ENCODE measurements around the gene SYNGR1. TPM values are rescaled to one million over a fixed set of nuclear protein-coding genes. Genes with fewer than 3 reads are reported as not detected.
"Not testable (repeated sequence)": the region's sequence is repeated elsewhere in the genome, so short reads cannot be mapped to it uniquely, and the experiment has no call there.

SYNGR1 gene
- total RNA-seq, 1 experiment from 2014 or later, result 47.8 TPM

DNA sequence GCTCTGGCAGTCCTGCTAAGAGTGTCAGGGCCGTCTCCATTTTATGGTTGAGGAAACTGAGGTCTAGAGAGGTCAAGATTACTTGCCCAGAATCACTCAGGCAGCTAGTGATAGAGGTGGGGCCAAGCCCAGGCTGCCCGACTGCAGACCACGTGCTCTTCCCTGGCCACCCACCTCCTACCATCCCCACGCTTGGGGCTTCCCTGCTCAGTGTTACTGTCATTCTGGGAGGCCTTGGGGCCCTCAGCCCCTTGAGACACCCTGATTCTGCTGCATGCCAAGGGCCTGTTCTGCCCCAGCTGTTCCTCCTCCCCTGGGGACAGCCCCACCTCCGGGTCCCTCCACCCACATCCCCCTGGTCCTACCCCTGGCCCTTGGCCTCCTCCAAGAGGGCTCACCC, 32.6 kb downstream of the SYNGR1 start:
- no peak for DNase-seq (ENCODE audit: low read depth)
- in situ Hi-C loops (cut with HindIII; ENCODE audit: low pct_unique_long_range_greater_than_20kb, low sequenced_read_pairs), result no loop called here

- no peak for DNase-seq (ENCODE audit: low read depth)
- in situ Hi-C loops (cut with HindIII; ENCODE audit: low pct_unique_long_range_greater_than_20kb, low sequenced_read_pairs), result no loop called here
These were observed 34.2 kb downstream of the SYNGR1 start for GRCh38 chr22:39383841-39384625.

DNA sequence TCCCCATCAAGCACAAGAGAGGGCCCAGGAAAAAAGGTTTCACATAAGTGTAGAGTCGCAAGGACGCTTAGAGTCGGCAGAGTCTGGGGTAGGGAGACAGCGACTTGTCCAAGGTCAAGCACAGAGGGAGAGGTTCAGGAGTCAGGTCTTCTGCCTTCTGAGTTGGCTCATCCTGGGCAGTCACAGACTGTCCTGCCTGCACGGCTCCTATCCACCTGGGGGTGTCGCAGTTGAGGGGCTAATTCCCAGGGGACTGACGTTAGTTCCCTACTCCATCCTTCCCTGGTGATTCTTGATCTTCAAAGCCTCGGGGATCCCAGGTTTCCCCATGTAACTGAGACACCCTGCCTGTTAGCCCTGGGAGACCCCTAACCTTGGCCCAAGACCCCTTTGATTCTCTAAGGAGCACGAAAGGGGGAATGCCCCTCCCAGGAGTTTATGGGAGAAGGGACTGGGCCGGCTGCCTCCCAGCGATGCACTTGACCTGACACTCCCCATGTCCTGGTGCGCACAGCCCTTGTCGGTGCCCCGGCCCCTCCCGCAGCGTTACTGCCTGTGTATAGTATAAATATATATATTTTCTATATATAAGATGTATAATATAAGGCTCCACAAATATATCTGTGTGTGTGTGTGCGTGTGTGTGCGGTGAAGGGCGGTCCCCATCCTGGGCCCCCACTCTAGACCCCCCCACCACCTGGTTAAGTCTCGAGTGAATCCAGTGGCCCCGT, 35.1 kb downstream of the SYNGR1 start:
- no peak for DNase-seq (ENCODE audit: low read depth)
- in situ Hi-C loops (cut with HindIII; ENCODE audit: low pct_unique_long_range_greater_than_20kb, low sequenced_read_pairs), result no loop called here

DNA sequence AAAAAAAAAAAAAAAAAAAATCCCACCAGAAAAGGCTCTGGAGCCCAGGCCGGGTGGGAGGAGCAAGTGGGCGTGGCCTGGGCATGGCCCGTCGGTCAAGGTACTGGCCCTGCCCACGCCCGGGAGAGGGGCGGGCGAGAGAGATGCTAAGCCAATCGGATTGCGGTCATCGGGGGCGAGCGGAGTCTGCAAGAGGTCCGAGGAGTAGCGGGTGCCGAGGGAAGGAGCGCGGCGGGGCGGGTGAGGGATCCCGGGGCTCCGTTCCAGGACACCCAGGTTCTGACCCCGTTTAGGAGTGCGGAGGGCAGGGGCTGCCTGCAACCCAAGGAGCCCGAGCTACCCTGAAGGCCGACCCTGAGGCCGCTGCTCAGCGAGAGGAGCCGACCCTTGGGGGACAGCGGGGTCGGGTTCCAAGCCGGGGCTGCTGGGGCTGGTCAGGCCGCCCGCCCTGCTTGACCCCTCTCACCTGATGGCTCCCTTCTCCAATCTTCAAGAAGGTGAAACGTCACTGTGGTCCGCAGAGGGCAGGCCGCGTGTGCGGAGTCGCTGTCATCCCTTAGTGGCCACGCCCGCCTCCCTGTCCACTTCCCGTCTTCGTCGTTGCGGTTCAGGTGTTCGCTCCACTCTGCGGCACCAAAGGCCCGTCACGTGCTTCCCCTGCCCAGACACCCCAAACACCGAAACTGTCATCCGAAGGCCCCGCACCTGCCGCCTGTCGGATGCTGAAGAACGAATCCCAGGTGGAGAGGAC, 38.6 kb downstream of the SYNGR1 start:
- DNase-seq (ENCODE audit: low read depth), result peak; percentile 87
- in situ Hi-C loops (cut with HindIII; ENCODE audit: low pct_unique_long_range_greater_than_20kb, low sequenced_read_pairs), result no loop called here

DNA sequence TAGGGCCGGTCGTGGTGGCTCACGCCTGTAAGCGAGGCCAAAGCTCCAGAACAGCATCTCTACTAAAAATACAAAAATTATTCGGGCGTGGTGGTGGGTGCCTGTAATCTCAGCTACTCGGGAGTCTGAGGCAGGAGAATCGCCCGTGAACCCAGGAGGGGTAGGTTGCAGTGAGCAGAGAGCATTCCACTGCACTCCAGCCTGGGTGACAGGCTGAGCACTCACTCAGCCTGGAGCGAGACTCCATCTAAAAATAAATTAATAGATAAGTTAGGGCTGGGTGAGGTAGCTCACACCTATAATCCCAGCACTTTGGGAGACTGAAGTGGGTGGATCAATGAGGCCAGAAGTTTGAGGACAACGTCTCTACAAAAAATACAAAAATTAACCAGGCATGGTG, 39.6 kb downstream of the SYNGR1 start:
- no peak for DNase-seq (ENCODE audit: low read depth)
- in situ Hi-C loops (cut with HindIII; ENCODE audit: low pct_unique_long_range_greater_than_20kb, low sequenced_read_pairs), result no loop called here

DNA sequence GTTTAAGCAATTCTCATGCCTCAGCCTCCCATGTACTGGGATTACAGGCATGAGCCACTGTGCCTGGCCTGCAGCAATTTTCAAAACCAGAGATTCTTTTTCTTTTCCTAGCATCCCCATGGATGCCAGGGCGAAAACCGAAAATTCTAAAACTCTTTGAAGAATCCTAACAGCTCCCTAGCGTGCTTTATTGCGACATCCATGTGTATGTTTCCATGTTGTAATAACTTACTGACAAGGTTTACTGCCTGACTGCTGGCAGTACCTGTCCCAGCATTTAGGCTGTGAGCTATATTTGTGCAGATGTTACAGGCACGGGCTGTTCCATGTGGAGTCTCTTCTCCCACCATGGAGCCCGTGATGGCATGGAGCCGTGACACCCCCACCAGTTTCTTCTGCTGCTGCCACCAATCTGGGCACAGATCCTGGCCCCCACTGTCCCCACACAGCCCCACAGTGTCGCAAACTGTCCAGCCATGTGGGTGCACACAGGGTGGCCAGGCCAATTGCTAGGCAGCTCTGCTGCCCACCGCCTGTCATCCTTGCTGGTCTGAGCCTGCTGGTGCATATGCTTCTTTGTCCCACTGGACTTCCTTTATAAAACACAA, 42.7 kb downstream of the SYNGR1 start:
- no peak for DNase-seq (ENCODE audit: low read depth)
- in situ Hi-C loops (cut with HindIII; ENCODE audit: low pct_unique_long_range_greater_than_20kb, low sequenced_read_pairs), result no loop called here

GRCh38 chr22:39395936-39396796, 46.4 kb downstream of the SYNGR1 start:
- DNase-seq (ENCODE audit: low read depth), result no peak
- in situ Hi-C loops (cut with HindIII; ENCODE audit: low pct_unique_long_range_greater_than_20kb, low sequenced_read_pairs), result no loop called here

DNA sequence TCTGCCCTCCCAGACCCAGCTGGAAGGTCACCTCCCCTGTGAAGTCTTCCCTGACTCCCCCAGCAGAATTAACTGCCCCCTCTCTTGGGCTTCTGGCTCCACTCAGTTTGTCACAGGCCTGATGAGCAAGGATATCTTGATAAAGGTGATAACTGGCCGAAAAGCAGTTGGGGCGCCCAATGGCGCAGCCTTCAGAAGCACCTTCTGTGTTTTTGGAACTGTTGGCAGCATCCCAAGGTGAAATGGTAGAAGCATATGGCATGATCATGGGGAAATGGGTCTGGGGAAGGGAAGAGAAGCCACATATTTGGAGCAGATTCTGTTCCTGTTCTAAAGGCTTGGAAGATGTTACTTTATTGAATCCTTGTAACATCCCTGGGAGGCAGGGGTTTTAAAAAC, 47.0 kb downstream of the SYNGR1 start:
- no peak for DNase-seq (ENCODE audit: low read depth)
- in situ Hi-C loops (cut with HindIII; ENCODE audit: low pct_unique_long_range_greater_than_20kb, low sequenced_read_pairs), result no loop called here

- in situ Hi-C loops (cut with HindIII; ENCODE audit: low pct_unique_long_range_greater_than_20kb, low sequenced_read_pairs), result loop anchor here (10.0 kb wide), 1 partner anchor 84 kb away; no protein-coding TSS in a partner anchor
- no peak for DNase-seq (ENCODE audit: low read depth)
These were observed 51.5 kb downstream of the SYNGR1 start for GRCh38 chr22:39401301-39401631.

DNA sequence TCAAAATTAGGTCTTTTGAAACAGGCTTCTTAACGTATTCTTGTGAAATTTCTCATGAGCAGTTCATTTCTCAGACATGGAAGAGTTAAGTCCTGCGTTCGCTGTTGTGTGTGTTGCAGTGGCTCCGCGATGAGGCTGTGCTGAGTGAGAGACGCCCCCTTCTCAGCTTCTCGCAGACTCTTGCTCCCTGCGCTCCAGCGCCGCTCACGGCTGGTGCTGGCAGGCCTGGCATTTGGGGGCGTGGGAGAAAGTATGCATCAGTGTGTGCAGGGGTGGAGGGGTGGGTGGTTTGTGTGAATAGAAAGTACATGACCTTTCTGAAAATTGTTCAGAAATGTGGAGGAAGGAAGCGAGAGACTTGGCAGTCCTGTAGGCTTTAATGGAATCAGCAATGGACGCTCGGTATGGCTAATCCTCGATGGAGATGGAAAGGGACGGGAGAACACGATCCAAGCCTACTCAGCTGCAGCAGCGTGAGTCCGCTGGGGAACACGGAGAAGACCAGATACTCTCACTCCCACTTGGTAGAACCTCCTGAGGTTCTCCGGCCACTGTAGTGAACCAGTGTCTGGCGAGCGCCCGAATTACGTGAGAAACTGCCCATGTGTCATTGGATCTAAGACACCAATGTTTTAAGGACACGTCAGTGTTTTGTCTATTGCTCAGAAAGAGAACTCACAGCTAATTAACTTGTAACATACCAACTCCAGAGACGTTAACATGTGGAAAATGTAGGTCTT, 55.7 kb downstream of the SYNGR1 start:
- in situ Hi-C loops (cut with HindIII; ENCODE audit: low pct_unique_long_range_greater_than_20kb, low sequenced_read_pairs), result loop anchor here (10.0 kb wide), 1 partner anchor 79 kb away; no protein-coding TSS in a partner anchor

GRCh38 chr22:39408173-39408572, 58.4 kb downstream of the SYNGR1 start:
- DNase-seq (ENCODE audit: low read depth), result no peak
- in situ Hi-C loops (cut with HindIII; ENCODE audit: low pct_unique_long_range_greater_than_20kb, low sequenced_read_pairs), result loop anchor here (10.0 kb wide), 1 partner anchor 77 kb away; no protein-coding TSS in a partner anchor

More for the DNA sequence above, 55.7 kb downstream of the SYNGR1 start:
- DNase-seq (ENCODE audit: low read depth), result no peak

- no peak for DNase-seq (ENCODE audit: low read depth)
- in situ Hi-C loops (cut with HindIII; ENCODE audit: low pct_unique_long_range_greater_than_20kb, low sequenced_read_pairs), result loop anchor here (10.0 kb wide), 1 partner anchor 76 kb away; no protein-coding TSS in a partner anchor
These were observed 59.0 kb downstream of the SYNGR1 start for GRCh38 chr22:39408807-39409206.

- no peak for DNase-seq (ENCODE audit: low read depth)
- in situ Hi-C loops (cut with HindIII; ENCODE audit: low pct_unique_long_range_greater_than_20kb, low sequenced_read_pairs), result loop anchor here (10.0 kb wide), 1 partner anchor 75 kb away; no protein-coding TSS in a partner anchor
These were observed 59.8 kb downstream of the SYNGR1 start for GRCh38 chr22:39409516-39410029.

- in situ Hi-C loops (cut with HindIII; ENCODE audit: low pct_unique_long_range_greater_than_20kb, low sequenced_read_pairs), result no loop called here
- no peak for DNase-seq (ENCODE audit: low read depth)
These were observed 60.5 kb downstream of the SYNGR1 start for GRCh38 chr22:39410264-39410663.

GRCh38 chr22:39411828-39412365, 62.1 kb downstream of the SYNGR1 start:
- in situ Hi-C loops (cut with HindIII; ENCODE audit: low pct_unique_long_range_greater_than_20kb, low sequenced_read_pairs); DNase-seq (ENCODE audit: low read depth): not testable (repeated sequence)

- in situ Hi-C loops (cut with HindIII; ENCODE audit: low pct_unique_long_range_greater_than_20kb, low sequenced_read_pairs); DNase-seq (ENCODE audit: low read depth): not testable (repeated sequence)
These were observed 63.4 kb downstream of the SYNGR1 start for GRCh38 chr22:39413204-39413603.

Data from Caki2 (cell line).